GM18867 (cell line): ENCODE results near the gene PDLIM7.

Source experiments
- ATAC-seq: cut with Tn5 transposase; IDR thresholded peaks from one replicate; pipeline ENCODE4 v1.9.1; 2021; ENCODE audit warnings: mild to moderate bottlenecking, moderate library complexity; ENCODE audit not compliant: unreplicated experiment

The PDLIM7 gene

GRCh38 chr5:177446200-177447065 is 51.0 kb downstream of the PDLIM7 start, which contains the start of gene PRR7:
Gene PRR7 (plus strand): TSS chr5:177446814. CDS start chr5:177455068, 8,254 bp downstream.
- ATAC-seq, result peak; percentile 56

DNA sequence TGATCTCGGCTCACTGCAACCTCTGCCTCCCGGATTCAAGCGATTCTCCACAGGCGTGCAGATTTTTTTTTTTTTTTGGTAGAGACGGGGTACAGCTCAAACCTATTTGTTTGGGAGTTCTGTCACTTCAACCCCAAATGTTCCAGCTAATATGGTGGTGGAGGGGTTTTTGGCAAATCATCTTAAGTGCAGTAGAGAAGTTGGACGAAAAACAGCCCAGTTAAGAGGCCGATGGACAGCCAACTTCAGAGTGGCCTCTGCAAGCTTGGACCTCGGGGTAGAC is 51.5 kb downstream of the PDLIM7 start:
- ATAC-seq, result no peak

DNA sequence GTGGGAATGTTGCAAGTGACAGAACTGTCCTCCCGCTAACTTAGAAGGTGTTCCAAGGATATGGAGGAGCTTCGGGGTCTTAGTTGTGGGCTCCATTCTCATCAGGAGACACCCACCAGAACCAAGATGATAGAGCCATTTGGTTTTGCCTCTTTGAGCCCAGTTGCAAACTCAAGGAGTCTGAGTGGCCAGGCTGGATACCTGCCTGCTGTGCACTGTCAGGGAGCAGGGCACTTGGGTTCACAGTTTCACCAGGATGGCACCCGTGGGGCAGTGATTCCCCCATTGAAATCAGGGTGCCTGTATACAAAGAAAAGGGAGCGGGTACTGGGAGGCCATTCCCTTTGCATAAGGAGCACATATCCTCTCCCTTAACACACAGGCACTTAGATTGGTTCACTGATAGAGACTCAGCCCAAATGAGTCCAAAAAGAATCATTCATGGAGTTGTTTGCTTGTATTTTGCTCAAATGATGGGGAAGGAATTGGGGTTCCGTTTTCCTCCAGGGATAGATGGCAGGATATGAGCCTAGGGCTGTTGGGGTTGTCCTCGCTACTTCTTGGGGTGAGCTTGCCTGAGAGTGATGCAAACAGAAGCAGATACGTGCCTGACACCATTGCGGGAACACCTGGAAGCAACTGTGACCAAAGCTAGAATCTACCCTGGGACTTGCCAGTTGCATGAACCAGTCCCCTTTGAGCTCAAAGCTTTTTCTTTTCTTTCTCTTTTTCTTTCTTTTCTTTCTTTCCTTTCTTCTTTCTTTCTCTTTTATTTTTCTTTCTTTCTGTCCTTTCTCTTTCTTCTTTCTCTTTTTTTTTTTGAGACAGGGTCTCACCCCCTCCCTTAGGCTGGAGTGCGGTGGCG is 52.1 kb downstream of the PDLIM7 start:
- no peak for ATAC-seq

DNA sequence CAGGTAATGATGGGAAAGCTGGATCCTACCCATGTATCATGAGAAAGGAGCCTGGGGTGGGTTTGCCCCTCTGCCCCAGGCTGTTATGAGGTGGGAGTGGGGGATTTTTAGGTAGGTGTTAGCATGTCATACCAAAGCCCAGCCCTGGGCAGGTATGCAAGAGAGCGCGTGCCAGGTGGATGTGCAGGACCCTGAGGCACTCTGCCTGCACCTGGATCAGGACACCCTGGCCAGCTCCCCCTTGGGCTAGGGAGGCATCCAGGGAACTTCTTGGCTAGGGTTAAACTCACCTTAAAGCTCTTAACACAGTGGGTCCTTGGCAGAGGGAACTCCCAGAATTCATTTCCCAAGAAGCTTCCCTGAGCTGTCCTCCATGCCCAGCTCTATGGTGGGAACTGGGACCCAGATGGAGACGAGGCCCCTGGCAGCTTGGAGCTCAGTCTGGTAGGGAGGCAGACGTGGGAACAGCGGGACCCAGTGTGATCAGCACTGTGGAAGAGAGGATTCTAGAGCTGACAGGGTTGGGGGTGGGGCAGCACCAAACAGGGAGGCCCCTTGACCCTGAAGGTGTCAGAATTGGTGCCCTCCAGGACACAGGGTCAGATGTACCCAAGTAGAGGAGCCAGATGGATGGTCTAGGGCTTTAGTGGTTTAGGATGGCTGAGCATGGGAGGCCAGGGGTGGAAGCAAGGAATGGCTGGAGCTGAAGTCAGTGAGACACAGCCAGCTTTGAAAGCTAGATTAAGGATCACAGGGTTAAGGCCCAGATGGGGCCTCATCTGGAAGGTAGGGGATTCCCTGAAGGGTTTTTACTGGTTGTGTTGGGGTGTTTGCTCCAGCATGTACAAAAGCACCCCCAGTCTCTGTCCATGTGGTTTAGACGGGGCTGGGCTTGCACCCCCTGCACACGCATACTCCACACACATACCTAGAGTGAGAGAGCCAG is 53.0 kb downstream of the PDLIM7 start:
- no peak for ATAC-seq

GRCh38 chr5:177443144-177443983 is 54.0 kb downstream of the PDLIM7 start:
- ATAC-seq, result no peak

DNA sequence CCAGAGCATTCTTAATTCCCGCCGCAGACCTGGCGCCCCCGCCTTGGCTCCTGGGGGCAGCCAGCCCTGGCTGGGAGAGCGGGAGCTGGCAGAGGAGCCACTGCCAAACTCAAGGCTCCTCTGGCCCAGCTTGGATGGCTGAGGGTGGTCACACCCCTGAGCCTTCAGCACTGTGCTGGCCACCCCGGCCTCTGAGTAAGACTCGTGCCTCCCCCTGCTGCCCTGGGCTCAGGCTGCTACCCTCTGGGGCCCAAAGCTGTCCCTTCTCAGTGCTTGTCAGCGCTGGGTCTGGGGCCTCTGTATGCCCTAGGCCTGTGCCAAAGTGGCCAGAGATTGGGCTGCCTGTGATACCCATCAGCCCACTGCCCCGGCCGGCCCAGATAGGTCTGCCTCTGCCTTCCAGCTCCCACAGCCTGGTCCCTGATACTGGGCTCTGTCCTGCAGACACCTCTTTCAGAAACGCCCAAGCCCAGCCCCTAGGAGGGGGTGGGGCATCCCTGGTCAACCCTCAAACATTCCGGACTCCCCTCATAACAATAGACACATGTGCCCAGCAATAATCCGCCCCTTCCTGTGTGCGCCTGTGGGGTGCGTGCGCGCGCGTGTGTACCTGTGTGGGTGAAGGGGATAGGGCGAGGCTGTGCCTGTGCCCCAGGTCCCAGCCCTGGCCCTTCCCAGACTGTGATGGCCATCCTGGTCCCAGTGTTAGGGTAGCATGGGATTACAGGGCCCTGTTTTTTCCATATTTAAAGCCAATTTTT is 55.2 kb downstream of the PDLIM7 start:
- no peak for ATAC-seq

- ATAC-seq, result no peak
These were observed 56.2 kb downstream of the PDLIM7 start for GRCh38 chr5:177440990-177441780.

DNA sequence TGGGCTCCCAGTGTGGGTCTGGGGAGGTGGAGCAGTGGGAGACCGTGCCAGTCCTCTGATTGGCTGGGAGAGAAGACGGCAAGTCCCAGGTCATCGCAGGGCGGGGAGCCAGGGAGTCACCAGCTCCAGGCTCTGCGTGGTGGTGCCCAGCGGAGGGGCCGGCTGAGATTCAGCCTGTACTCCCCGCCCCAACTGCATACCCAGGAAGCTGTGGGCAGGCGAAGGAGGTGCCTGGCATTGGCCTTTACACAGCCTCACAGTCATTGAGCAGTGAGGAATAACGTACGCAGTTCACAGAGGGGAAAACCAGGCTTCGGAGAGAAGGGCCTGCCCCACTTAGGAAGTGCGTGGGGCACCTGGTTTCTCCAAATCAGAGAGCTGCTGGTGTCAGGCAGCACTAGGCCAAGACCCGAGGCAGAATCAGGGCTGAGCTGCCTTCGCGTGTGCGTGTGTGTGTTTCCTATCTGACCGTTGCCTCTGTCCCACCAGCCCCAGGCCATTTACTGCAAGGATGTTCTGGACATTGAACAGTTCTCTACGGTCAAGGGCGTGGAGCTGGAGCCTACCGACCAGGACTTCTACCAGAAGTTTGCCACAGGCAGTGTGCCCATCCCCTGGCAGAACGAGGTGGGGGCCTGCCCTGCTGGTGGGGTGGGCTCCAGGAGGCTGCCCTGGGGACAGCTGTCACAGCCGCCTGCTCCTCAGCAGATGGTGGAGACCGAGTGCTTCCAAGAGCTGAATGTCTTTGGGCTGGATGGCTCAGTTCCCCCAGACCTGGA is 57.0 kb downstream of the PDLIM7 start:
- ATAC-seq, result no peak

- no peak for ATAC-seq
These were observed 57.8 kb downstream of the PDLIM7 start for GRCh38 chr5:177439518-177440053.

DNA sequence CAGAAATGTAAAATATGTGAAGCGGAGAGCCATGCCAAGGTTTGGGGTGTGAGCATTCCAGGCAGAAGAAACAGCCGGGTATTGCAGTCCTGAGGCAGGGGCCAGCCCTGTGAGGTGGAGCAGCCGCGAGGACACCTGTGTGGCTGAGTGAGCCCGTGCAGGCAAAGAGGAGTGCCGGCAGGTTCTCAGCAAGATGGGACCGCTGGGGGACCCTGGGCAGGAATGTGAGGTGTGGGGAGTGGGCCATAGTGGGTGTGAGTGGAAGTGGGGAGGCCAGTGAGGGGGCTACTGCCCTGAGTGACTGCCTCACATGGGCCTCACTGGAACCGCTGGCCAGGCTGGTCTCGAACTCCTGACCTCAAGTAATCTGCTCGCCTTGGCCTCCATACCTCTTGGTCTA is 58.9 kb downstream of the PDLIM7 start:
- ATAC-seq, result no peak

GRCh38 chr5:177437623-177438022 is 59.8 kb downstream of the PDLIM7 start:
- no peak for ATAC-seq

- no peak for ATAC-seq
These were observed 61.4 kb downstream of the PDLIM7 start for GRCh38 chr5:177435847-177436536.

DNA sequence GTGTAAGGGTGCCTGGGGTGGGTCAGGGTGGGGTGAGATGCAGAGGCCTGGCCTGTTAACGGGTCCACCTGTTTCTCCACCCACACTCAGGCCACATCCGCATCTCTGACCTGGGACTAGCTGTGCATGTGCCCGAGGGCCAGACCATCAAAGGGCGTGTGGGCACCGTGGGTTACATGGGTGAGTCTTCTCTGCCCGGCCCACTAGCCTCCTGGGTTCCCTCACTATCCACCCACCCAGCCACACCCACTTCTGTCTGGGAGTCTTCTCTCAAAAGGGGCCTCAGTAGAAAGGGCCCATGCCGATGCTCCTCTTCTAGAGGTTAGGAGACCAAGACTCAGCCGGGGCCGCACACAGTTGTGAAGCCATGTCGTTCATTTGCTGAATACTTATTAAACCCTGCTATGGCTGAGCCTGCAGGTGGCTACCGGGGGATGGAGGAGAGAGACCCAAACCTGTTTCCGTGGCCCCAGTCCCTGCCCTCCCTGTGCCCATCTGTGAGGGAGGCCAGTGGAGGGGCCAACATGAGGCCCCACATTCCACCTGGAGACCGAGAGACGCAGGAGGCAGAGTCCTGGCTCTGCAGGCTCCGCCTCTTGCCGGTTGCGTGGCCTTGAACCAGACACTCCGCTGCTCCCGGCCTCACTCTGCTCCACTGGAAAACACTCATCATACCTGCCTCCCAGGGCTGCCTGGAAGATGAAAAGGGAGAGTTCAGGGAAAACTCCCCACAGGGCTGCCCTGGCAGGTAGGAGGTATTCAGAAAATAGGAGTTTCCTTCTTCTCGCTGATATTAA is 62.3 kb downstream of the PDLIM7 start:
- ATAC-seq, result no peak

- no peak for ATAC-seq
These were observed 63.0 kb downstream of the PDLIM7 start for GRCh38 chr5:177434437-177434836.

DNA sequence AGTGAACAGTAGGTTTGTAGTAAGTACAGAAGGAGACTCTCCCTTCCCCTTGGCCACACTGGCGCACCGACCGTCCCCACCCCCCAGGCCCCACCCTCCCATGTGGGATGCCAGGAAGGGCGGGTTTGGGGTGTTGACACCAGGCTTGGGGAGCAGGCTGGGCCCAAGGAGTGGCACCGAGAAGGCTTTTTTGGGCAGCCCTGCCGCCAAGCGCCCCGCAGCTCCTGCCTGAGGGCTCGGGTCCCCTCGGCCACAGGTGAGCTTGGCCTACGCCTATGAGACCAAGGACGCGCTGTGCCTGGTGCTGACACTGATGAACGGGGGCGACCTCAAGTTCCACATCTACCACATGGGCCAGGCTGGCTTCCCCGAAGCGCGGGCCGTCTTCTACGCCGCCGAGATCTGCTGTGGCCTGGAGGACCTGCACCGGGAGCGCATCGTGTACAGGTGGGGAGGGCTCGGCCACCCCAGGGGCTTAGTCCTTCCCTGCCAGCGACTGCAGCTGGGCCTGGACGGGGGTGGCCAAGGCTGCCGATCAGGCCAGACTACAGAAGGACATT is 63.7 kb downstream of the PDLIM7 start:
- ATAC-seq, result no peak
